Measurements from ENCODE around the gene IER3.

DNA sequence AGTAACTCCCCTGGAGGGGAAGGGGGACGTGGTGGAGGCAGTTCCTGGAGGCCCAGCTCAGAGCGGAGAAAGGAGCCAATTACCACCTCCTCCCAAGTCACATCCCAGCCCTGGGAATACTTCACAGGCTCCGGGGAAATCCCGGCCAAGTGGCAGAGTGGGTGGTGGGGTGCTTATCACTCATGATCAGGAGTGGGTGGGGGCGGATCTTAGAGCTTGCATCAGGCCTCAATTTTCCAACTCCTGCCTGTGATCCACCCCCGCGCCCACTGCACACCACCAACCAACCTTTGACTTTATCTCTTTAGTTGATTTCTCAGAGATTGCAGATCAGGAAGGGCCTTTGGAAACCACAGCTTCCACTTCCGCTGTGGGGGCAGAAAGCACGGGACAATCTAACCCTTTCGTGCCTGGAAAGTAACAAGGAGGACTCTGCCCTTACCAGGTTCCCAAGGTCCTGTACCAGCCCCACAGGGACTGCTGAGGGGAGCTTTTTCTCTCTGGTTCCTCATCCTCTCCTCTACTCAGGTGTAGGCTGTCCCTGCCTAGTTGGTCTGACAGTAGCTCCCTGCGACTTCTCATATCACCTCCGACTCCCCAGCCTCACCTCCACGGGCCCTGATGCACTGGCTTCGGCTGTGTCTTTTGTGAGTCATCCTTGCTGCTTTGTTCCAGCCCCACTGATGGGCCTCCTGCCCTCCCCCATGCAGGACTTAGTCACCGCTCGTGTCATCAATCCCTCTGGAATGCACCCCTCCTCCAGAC, 24.9 kb upstream of the IER3 start:
- TF ChIP-seq, protein P1, sequence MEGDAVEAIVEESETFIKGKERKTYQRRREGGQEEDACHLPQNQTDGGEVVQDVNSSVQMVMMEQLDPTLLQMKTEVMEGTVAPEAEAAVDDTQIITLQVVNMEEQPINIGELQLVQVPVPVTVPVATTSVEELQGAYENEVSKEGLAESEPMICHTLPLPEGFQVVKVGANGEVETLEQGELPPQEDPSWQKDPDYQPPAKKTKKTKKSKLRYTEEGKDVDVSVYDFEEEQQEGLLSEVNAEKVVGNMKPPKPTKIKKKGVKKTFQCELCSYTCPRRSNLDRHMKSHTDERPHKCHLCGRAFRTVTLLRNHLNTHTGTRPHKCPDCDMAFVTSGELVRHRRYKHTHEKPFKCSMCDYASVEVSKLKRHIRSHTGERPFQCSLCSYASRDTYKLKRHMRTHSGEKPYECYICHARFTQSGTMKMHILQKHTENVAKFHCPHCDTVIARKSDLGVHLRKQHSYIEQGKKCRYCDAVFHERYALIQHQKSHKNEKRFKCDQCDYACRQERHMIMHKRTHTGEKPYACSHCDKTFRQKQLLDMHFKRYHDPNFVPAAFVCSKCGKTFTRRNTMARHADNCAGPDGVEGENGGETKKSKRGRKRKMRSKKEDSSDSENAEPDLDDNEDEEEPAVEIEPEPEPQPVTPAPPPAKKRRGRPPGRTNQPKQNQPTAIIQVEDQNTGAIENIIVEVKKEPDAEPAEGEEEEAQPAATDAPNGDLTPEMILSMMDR (IDR thresholded peaks at IDR 0.05), result no peak
- TF ChIP-seq POLR2A (IDR thresholded peaks at IDR 0.05) (no peak), EP300 (IDR thresholded peaks at IDR 0.05) (no peak)

Measured in ovary (tissue), 3 donors.